GM19035 (cell line): ENCODE data around the gene PITHD1.
A peak's percentile ranks its signal among the peaks of the same experiment; 100 is the strongest.
"Not testable (repeated sequence)": the region's sequence is repeated elsewhere in the genome, so short reads cannot be mapped to it uniquely, and the experiment has no call there.

Experiments
- ATAC-seq: cut with Tn5 transposase; IDR thresholded peaks from one replicate; pipeline ENCODE4 v1.9.1; 2021; ENCODE audit not compliant: unreplicated experiment

PITHD1 gene

GRCh38 chr1:23777979-23778814 is at the start of gene PITHD1:
Gene PITHD1, plus strand, starts transcription at chr1:23778418. Its CDS starts 98 bp downstream, at chr1:23778516.
- ATAC-seq = peak; percentile 84

GRCh38 chr1:23732363-23733224 is 45.6 kb upstream of the PITHD1 start:
- no peak for ATAC-seq

GRCh38 chr1:23733281-23733680 is 44.9 kb upstream of the PITHD1 start:
- not testable (repeated sequence) for ATAC-seq

GRCh38 chr1:23736437-23737134 is 41.6 kb upstream of the PITHD1 start:
- ATAC-seq = no peak

GRCh38 chr1:23741609-23742008 is 36.6 kb upstream of the PITHD1 start:
- no peak for ATAC-seq

- peak; percentile 16 for ATAC-seq
These were observed 35.4 kb upstream of the PITHD1 start for GRCh38 chr1:23742670-23743286.

DNA sequence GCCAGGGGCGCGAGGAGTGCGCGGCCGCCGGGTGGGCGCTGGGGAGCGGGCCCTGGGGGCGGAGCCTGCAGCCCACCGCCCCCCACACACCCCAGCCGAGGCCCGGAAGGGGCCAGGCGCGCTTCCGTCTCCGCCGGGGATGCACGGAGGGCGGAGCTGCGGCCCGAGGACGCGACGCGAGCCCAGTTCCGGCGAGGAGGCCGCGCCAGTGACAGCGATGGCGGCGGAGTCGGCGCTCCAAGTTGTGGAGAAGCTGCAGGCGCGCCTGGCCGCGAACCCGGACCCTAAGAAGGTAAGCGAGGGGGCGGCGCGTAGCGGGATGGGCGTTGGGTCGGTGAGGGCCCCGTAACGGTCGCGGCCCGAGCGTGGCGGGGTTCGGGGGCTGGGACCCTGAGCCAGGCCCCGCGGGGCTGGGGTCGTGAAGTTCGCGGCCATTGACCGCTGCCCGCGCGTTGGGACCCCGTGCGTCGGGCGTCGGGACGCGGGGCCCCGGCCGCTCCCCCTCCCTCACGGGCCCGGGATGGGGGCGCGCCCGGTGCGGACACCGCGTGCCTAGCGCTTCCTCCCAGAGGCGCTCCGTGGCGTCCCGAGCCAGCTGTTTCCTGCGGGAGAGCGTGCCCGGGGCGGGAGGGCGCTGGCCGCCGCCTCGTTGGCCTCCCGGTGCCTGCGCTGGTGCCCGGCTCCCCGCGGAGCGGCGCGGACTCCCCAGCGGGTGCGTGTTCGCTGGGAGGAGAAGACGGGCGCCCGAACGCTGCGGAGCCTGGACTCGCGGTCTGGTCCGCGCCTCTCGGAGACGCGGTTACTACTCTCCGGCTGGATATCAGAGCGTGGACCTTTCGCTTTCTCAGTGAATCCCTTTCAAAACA is 34.7 kb upstream of the PITHD1 start, which contains the start of gene ELOA:
Gene ELOA, plus strand, starts transcription at position 185 of the 866 bp plus-strand sequence. Its CDS starts 33 bp downstream, at position 218.
- peak; percentile 77 for ATAC-seq

- ATAC-seq = no peak
These were observed 32.7 kb upstream of the PITHD1 start for GRCh38 chr1:23745515-23745914.

DNA sequence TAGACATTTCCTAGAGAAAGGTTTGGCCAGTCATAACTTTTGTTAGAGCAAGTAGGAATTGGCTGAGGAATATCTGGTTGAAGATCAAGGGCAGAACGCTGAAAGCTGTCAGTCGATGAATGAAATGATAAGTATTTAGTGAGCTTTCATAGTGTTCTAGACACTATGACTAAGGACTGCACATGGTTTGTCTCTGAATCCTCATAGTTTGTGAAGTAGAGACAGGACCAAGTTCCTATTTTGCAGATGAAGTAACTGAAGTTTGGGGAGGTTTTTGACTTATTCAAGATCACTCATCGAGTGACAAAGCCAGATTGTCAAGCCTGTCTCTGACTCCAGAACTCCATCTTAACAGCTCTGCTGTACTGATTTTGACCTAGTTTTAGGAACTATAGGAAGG is 30.2 kb upstream of the PITHD1 start:
- no peak for ATAC-seq

- ATAC-seq = no peak
These were observed 27.0 kb upstream of the PITHD1 start for GRCh38 chr1:23751050-23751814.

GRCh38 chr1:23751815-23752200 is 26.4 kb upstream of the PITHD1 start:
- no peak for ATAC-seq

- no peak for ATAC-seq
These were observed 25.3 kb upstream of the PITHD1 start for GRCh38 chr1:23752909-23753308.

DNA sequence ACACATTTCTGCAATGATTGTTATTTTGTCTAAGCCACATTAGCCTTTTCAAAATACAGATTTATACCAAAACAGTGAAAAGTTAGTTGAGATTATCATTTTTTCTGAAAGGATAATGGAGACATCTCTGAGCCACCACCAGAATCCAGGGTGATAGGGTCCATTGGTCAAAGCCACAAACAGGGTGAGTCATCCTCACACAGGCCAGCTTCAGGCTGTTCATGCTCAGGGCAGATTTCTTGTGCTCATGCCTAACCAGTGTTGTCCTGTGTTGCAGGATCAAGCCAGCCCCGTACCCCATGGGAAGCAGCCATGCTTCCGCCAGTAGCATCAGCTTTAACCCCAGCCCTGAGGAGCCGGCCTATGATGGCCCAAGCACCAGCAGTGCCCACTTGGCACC is 21.5 kb upstream of the PITHD1 start:
- ATAC-seq = no peak

GRCh38 chr1:23757812-23758211 is 20.4 kb upstream of the PITHD1 start:
- no peak for ATAC-seq

- ATAC-seq = no peak
These were observed 18.9 kb upstream of the PITHD1 start for GRCh38 chr1:23759277-23759676.

GRCh38 chr1:23763041-23763577 is 15.1 kb upstream of the PITHD1 start:
- no peak for ATAC-seq

DNA sequence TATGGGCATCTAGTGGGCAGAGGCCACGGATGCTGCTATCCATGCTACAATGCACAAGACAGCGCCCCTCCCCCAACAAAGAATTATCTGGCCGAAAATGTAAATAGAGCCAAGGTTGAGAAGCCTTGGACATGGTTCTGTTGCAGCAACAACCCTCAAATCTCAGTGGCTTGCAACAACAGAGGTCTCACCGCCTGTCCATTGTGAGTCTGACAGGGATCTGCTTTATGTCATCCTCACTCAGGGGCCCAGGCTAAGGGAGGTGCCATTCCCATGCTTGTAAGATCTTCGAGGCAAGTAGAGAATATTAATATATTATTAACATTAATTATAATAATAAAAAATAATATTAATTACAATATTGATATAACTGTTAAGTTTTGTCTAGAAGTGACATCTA is 9.5 kb upstream of the PITHD1 start:
- no peak for ATAC-seq

GRCh38 chr1:23772049-23772853 is 6.0 kb upstream of the PITHD1 start:
- ATAC-seq = no peak
